DMS 273 (cell line): Measurements from ENCODE around the gene PRKG2.

Experiments
- DNase-seq: peaks from one replicate; lab custom pipeline; 2025; ENCODE audit not compliant: unreplicated experiment; lab: John Stamatoyannopoulos, UW

PRKG2 gene

GRCh38 chr4:81102107-81102506, 112.9 kb downstream of the PRKG2 start:
- DNase-seq = no peak

- DNase-seq = no peak
These were observed 118.5 kb downstream of the PRKG2 start for GRCh38 chr4:81096566-81096965.

DNA sequence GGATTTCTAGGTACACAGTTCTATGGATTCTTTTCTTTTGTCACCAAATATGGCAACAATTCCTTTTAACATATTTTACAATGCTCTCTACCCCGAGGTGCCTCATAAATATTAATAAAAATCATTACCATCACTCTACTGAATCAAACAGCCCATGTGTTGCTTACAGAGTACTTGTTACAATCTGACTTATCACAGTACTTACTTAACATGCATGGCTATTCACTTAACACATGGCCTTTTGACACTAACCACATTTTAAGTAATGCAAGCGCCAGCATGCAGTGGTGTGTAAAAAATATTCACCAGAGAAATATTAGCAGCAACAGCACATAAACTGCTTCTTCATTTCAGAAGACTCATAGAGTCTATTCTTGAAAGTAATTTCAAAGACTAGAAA, 119.6 kb downstream of the PRKG2 start:
- DNase-seq = peak; percentile 11

DNA sequence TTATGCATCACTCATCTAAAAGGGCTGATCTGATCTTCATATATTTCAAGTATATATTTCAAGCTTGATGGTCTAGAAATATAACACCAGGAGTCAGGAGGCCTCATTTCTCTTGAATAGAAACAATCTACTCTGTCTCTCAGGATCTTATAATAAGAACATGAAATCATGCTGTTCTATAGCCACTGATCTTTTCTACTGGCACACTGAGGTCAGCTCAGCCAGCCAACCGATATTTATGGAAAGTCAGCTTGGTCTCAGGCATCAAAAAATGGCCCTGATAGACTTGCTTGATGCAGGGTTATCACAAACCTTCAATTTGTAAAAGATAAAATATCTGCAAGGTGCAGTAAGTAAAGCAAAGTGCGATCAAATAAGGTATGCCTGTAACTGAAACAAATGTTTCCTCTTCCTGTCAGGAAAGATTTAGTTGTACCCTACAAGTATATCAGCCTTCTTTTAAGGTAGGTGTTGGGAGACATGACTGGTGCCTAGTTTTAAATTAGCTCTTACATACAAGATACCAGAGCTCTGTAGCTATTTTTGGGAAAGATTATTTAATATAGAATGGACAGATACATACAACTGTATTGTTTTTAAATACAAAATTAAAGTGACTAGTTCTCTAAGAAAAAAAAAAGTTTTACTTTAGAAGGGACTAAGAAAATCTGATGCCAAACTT, 121.2 kb downstream of the PRKG2 start:
- no peak for DNase-seq

DNA sequence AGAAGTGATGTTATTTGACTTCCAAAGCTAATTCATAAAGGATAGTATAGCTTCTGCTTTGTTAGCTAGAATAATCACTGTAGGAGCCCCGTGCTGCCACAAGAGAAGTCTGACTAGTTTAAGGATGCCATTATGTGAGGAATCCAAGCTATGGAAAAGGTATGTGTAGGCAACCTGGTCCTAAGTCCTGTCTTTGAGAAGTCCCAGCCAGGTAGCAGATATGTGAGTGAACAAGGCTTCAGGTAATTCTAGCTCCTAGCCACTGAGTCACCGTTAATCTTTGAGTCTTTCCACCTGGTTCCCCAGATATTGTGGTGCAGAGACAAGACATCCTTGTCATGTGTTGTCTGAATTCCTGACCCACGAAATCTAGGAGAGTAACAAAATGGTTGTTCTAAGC, 129.0 kb downstream of the PRKG2 start:
- DNase-seq = no peak

DNA sequence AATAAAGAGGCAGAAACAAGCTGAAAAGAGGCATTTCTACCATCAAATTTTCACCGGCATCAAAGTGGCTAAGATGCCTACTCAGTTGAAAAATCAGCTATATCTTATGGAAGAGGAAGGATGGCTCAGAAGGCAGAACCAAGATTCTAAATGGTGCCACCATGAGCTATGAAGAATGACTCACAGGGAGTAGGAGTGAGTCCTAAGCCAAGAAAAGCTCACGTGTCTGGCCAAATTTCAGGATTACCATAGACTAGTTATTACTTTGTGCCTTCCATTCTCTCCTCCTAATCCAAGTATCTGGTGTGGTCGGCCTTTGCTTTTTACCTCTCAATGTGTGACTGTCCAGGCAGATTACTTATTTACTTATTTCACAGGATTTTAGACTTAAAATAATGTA, 129.7 kb downstream of the PRKG2 start:
- DNase-seq = no peak

GRCh38 chr4:81084634-81085033, 130.4 kb downstream of the PRKG2 start:
- DNase-seq = no peak

DNA sequence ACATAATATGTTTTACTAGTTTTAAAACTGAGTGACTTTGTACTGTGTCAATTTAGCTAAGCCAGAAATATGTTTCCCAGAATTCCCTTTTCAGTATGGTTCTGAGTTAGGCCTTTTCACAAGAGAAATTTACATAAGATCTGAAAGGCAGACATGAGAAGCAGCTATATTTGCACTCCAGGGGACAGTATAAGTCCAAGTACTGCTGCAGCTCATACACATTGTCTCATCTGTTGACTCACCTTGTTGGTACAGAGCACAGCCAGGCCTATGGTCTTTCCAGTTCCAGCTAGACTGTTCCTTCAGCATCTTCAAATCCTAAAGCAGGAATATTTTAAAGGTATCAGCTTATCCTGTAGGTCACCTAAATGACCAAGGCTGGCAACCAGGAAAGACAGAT, 131.0 kb downstream of the PRKG2 start:
- peak; percentile 12 for DNase-seq

DNA sequence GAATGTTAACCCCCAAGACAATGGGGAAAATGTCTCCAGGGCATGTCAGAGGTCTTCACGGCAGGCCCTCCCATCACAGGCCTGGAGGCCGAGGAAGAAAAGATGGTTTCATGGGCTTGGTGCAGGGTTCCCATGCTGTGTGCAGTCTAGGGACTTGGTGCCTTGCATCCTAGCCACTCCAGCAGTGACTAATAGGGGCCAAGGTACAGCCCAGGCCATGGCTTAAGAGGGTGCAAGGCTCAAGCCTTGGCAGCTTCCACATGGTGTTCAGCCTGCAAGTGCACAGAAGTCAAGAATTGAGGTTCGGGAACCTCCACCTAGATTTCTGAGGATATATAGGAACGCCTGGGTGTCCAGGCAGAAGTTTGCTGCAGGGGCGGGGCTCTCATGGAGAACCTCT, 133.9 kb downstream of the PRKG2 start:
- no peak for DNase-seq

DNA sequence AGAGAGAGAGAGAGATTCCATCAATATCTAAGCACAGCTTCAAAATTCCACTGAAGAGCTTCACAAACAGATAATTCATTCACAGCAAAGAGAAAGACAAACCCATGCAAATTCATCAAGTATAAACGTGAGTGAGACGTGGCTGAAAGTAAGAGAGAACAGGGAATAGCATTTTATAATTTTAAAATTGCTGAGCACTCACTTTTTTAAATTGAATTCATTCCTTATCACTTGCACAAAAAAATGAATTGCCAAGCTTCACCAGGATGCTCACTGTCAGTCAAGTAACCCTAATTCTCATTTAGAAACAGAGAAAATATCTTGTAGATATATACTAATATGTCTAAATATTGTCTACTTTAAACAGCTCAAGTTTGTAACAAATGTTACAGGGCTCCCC, 144.0 kb downstream of the PRKG2 start:
- DNase-seq = no peak

- peak; percentile 90 for DNase-seq
These were observed 145.2 kb downstream of the PRKG2 start for GRCh38 chr4:81069706-81070331.

- DNase-seq = no peak
These were observed 149.6 kb downstream of the PRKG2 start for GRCh38 chr4:81065446-81065845.

- no peak for DNase-seq
These were observed 153.0 kb downstream of the PRKG2 start for GRCh38 chr4:81062001-81062400.

GRCh38 chr4:81061344-81061730, 153.7 kb downstream of the PRKG2 start:
- no peak for DNase-seq

DNA sequence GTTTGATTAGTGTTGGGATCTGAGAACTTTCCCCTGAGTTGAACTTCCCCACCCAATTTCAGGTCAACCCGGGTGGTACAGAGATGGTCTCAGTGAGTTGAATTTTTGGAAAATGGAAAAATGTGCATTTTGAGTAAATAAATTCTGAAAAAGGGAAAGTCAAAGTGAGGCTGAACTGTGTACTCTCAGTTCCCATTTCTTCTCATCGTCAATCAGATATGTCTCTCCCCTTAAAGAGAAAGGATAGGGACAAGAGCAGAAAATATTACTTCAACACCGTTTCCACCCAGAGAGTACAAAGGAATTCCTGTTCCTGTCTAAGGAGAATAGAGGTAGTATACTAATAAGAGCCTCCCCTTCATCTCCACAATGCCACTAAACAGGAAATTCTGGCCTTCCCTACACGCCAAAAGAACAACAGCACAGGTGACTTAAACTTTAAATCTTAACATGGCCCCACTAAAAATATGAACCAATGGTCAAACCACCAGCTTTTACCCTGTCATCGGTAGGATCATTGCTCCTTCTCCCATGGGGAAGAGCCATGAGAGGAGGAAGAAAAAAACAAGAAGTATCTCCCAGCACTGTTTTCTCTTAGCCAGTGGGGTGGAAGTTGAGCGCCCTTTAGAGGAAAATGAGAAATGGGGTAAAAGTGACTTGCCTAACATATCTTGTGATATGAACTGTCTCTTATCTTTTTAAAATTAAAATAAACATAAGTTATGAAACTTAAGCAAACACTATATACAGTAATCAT, 154.3 kb downstream of the PRKG2 start:
- DNase-seq = no peak

DNA sequence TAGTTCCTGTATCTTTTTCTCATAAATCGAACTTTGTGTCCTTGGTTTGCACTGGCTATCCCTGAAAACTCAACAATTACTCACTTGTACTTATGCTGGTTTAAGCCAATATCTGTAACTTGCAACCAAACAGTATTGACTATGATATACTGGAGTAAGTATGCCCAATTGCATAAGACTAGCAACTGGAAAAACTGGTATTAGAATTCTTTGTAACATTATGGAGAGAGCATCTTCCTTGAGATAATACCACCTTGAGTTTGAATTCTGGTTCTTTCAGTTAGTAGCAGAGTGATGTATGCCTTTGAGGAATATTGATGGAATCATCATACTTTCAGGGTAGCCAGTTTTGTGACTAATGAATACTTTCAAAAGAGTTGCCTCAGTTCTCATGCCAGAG, 156.4 kb downstream of the PRKG2 start:
- no peak for DNase-seq

DNA sequence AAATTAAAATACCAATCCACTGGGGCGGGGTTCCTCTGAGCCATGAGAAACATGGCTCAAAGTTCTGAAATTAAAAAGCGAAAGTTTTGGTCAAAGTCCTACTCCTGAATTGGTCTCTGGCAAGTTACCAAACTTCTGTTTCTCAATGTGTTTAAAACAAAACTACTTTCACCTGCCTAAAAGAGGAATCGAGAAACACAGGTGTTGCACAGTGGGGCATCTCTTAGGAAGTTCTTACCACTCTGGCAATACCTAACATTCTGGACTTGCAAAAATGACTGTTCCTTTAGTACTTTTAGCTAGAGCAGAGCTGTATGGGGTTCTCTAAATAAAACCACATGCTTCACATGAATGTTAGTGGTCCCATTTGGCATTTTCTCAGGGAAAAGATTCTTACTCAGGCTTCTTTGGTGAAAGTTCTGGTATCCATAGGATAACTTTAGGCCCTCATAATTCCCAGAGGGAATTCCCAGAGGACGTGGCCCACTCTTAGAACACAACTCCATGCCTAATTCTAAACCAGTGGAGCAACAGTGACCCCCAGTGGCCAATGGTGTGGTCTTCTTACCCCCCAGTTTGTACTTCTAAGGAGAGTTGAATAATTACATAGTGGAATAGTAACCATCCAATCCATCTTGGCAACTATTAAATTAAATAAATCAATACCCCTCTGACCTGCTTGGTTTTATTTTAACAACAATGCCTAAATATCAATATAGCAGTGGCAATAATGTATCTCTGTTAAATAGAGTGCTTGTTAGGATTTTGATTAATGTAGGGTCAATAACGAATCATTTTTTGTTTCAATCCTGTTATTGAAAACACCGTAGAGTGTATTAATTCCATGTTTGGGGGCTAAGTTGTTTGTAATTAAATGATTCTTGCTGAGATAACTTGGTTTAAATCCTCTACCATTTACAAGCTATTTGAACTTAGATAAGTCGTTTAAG, 162.6 kb downstream of the PRKG2 start:
- DNase-seq = peak; percentile 83

GRCh38 chr4:81049907-81050306, 165.1 kb downstream of the PRKG2 start:
- peak; percentile 32 for DNase-seq

DNA sequence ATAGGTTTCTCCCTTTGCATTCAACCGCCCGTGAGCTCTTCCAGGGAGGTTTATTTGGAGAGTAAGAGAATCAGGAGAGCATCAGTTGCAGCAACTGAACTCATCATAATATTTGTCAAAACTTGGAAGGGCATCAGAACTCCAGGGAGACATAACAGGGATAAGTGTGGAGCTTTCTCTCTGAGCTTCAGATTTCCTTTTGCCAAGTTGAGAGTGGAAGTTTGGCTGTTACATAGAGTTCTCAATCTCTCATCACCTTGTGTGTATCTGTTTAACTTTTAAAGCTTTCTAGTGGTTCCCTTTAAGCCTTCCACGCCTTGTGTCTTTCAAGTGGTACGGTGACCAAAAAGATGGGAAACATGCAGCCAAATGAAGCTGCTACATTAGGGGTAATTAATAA, 165.7 kb downstream of the PRKG2 start:
- no peak for DNase-seq

GRCh38 chr4:81042578-81043365, 172.2 kb downstream of the PRKG2 start:
- no peak for DNase-seq
